Germinal center (tissue), 1 donor: ENCODE measurements around the gene RGS1.
A peak's percentile ranks its signal among the peaks of the same experiment; 100 is the strongest.

ENCODE experiments used
- DNase-seq: peaks from one replicate; pipeline ENCODE4 v3.0.0; 2012; ENCODE audit warnings: mixed read lengths, low spot score

The RGS1 gene

DNA sequence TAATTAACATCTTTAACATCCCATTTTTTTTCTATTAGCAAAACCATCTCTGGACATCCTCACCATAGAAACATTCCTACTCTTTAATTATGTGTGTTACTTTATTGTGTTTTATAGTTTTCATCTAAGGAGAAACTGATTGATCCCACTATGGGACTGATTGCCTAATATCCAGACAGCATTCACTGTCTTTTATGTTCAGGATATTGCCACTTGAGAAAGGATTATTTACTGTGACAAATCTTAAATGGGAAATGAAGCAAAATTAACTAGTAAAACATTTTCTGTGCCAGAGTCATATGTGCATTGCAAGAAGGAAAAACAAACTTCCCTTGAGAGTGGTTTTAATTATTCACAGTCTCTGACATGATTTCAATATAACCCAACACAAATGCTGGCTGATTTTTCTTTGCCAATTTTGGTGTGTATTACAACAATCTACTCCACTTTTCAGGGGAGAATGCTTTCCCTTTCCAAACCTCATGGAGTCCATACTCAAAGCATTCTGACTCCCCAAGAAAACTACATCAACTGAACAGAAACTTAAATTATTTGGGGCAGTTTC, 44.6 kb downstream of the RGS1 start:
- no peak for DNase-seq

GRCh38 chr1:192626366-192627179, 51.0 kb downstream of the RGS1 start:
- DNase-seq, result peak; percentile 65

- DNase-seq, result no peak
Observed at GRCh38 chr1:192627901-192628300, 52.3 kb downstream of the RGS1 start.

- no peak for DNase-seq
Observed at GRCh38 chr1:192628396-192629057, 53.0 kb downstream of the RGS1 start.

GRCh38 chr1:192629612-192630011, 54.0 kb downstream of the RGS1 start:
- no peak for DNase-seq
